ENCODE results near the gene ABCC10.

ABCC10 gene

GRCh38 chr6:43394982-43395381 is 32.4 kb upstream of the ABCC10 start:
- Histone ChIP-seq H3K36me3 (no peaks in the 10 kb centered on the region), H3K27me3 (peaks cover 82% of the 10 kb centered on the region), H3K4me3 (ENCODE audit: low read depth in 1 of 2, low read length in 1 of 2) (no peak overlapping the region), H3K4me1 (ENCODE audit: control insufficient read depth in 1 of 2, insufficient read depth in 1 of 2, low read depth in 1 of 2, low read length in 1 of 2) (no peaks in the 10 kb centered on the region), H3K27ac (no peak overlapping the region), H3K9me3 (no peaks in the 10 kb centered on the region)
- TF ChIP-seq CTCF (IDR thresholded peaks at IDR 0.05) = no peak

GRCh38 chr6:43395776-43396175 is 31.6 kb upstream of the ABCC10 start:
- TF ChIP-seq CTCF (IDR thresholded peaks at IDR 0.05) = no peak
- Histone ChIP-seq H3K27me3 (peaks cover 82% of the 10 kb centered on the region), H3K27ac (no peak overlapping the region), H3K4me3 (ENCODE audit: low read depth in 1 of 2, low read length in 1 of 2) (no peak overlapping the region), H3K36me3 (no peaks in the 10 kb centered on the region), H3K9me3 (no peaks in the 10 kb centered on the region), H3K4me1 (ENCODE audit: control insufficient read depth in 1 of 2, insufficient read depth in 1 of 2, low read depth in 1 of 2, low read length in 1 of 2) (no peaks in the 10 kb centered on the region)

GRCh38 chr6:43396408-43397149 is 30.8 kb upstream of the ABCC10 start:
- Histone ChIP-seq H3K36me3 (no peaks in the 10 kb centered on the region), H3K4me3 (ENCODE audit: low read depth in 1 of 2, low read length in 1 of 2) (no peak overlapping the region), H3K27me3 (peaks cover 81% of the 10 kb centered on the region), H3K9me3 (no peaks in the 10 kb centered on the region), H3K27ac (no peak overlapping the region), H3K4me1 (ENCODE audit: control insufficient read depth in 1 of 2, insufficient read depth in 1 of 2, low read depth in 1 of 2, low read length in 1 of 2) (no peaks in the 10 kb centered on the region)
- no peak for TF ChIP-seq CTCF (IDR thresholded peaks at IDR 0.05)

GRCh38 chr6:43399932-43400487 is 27.3 kb upstream of the ABCC10 start:
- peaks cover 81% of the 10 kb centered on the region for H3K27me3 ChIP-seq
- H3K9me3 ChIP-seq = no peaks in the 10 kb centered on the region
- no peaks in the 10 kb centered on the region for H3K4me1 ChIP-seq (ENCODE audit: control insufficient read depth in 1 of 2, insufficient read depth in 1 of 2, low read depth in 1 of 2, low read length in 1 of 2)
- no peak for TF ChIP-seq CTCF (IDR thresholded peaks at IDR 0.05)
- no peak overlapping the region for H3K4me3 ChIP-seq (ENCODE audit: low read depth in 1 of 2, low read length in 1 of 2)
- no peak overlapping the region for H3K27ac ChIP-seq
- H3K36me3 ChIP-seq = no peaks in the 10 kb centered on the region

- Histone ChIP-seq H3K36me3 (no peaks in the 10 kb centered on the region), H3K27me3 (peaks cover 84% of the 10 kb centered on the region), H3K4me3 (ENCODE audit: low read depth in 1 of 2, low read length in 1 of 2) (no peak overlapping the region), H3K4me1 (ENCODE audit: control insufficient read depth in 1 of 2, insufficient read depth in 1 of 2, low read depth in 1 of 2, low read length in 1 of 2) (no peaks in the 10 kb centered on the region), H3K27ac (no peak overlapping the region), H3K9me3 (no peaks in the 10 kb centered on the region)
- TF ChIP-seq CTCF (IDR thresholded peaks at IDR 0.05) = no peak
Measured at GRCh38 chr6:43401730-43402129, 25.6 kb upstream of the ABCC10 start.

All from neutrophil (primary cell).